B cell (primary cell): Measurements from ENCODE around the gene CYP4F2. TPM values are rescaled to one million over a fixed set of nuclear protein-coding genes. Genes with fewer than 3 reads are reported as not detected.

Source experiments
- ATAC-seq: fragments of 200-7000 bp; cut with Tn5 transposase; one replicate; pipeline ENCODE4 v1.10.0; 2021; ENCODE audit warnings: low read depth, mild to moderate bottlenecking, moderate number of reproducible peaks, moderate library complexity
- CTCF ChIA-PET: fragments of 350-600 bp; sonication (Branson Sonifier 250); formaldehyde crosslinking; loops from one replicate; lab custom pipeline; 2021; ENCODE audit warnings: antibody characterized with exemption, inconsistent platforms; lab: Charles Lee
- POLR2A ChIA-PET: fragments of 350-600 bp; sonication (Branson Sonifier 250); formaldehyde crosslinking; loops from one replicate; lab custom pipeline; 2021; ENCODE audit warnings: antibody characterized with exemption; lab: Charles Lee
- DNase-seq: peaks from one replicate; pipeline ENCODE4 v3.0.0; 2013
- H2AFZ ChIP-seq: 2 replicates; pipeline ENCODE4 v1.6.1; 2012; ENCODE audit warnings: mild to moderate bottlenecking, low read depth, low read length; ENCODE audit not compliant: insufficient read depth, poor library complexity, severe bottlenecking
- H3K27ac ChIP-seq, 2 donors: 1 replicate in 1 of 2; 2 replicates in 1 of 2; pipeline ENCODE4 v1.5.1; 2012 to 2013; ENCODE audit warnings: low read length in 2 of 2, mild to moderate bottlenecking in 2 of 2, moderate library complexity in 1 of 2
- H3K27me3 ChIP-seq, 4 experiments: fragments of 200-600 bp in 1 of 4; sonication (generic) in 1 of 4; replicated peaks in 1 of 4; 1 replicate in 2 of 4; 2 replicates in 2 of 4; pipeline versions ENCODE4 v1.6.1 to v1.7.0; 2013 to 2016; ENCODE audit warnings: low read length in 3 of 4, mild to moderate bottlenecking in 2 of 4, mixed read lengths in 1 of 4, moderate library complexity in 1 of 4; ENCODE audit not compliant: insufficient read depth in 4 of 4, control insufficient read depth in 3 of 4; ENCODE audit errors: control extremely low read depth in 1 of 4
- H3K36me3 ChIP-seq, 2 experiments: replicated peaks in 1 of 2; 1 replicate in 1 of 2; 2 replicates in 1 of 2; pipeline versions ENCODE4 v1.6.1 to v1.7.1; 2013; ENCODE audit warnings: low read length in 1 of 2; ENCODE audit not compliant: insufficient read depth in 2 of 2, control insufficient read depth in 1 of 2; ENCODE audit errors: control extremely low read depth in 1 of 2, extremely low read depth in 1 of 2
- H3K4me1 ChIP-seq, 2 donors: fragments of 200-600 bp in 1 of 2; sonication (generic) in 1 of 2; 1 replicate in 1 of 2; 2 replicates in 1 of 2; pipeline versions ENCODE4 v1.5.1 to v1.6.1; 2013 to 2017; ENCODE audit warnings: low read length in 2 of 2; ENCODE audit not compliant: control insufficient read depth in 2 of 2, insufficient read depth in 2 of 2
- H3K4me2 ChIP-seq: replicated peaks from 2 replicates; pipeline ENCODE3; 2012; ENCODE audit warnings: mild to moderate bottlenecking, low read depth, low read length; ENCODE audit not compliant: poor library complexity, severe bottlenecking
- H3K4me3 ChIP-seq, 5 experiments: fragments of 200-600 bp in 1 of 5; sonication (generic) in 1 of 5; 1 replicate in 3 of 5; 2 replicates in 2 of 5; pipeline versions ENCODE4 v1.5.1 to v1.7.0; 2011 to 2016; ENCODE audit warnings: low read length in 4 of 5, mild to moderate bottlenecking in 4 of 5, low read depth in 2 of 5, control low read depth in 1 of 5, moderate library complexity in 1 of 5; ENCODE audit not compliant: insufficient read depth in 1 of 5; ENCODE audit errors: control extremely low read depth in 1 of 5, extremely low read depth in 1 of 5
- H3K79me2 ChIP-seq: fragments of 200-600 bp; sonication (generic); one replicate; pipeline ENCODE4 v1.6.0; 2016; ENCODE audit warnings: low read length; ENCODE audit not compliant: control insufficient read depth, insufficient read depth
- H3K9ac ChIP-seq: fragments of 200-600 bp; sonication (generic); 2 replicates; pipeline ENCODE4 v1.6.1; 2017; ENCODE audit warnings: mild to moderate bottlenecking, low read length, moderate library complexity
- H3K9me3 ChIP-seq, 3 donors: one replicate each; pipeline versions ENCODE4 v1.6.1 to v1.7.1; 2013; ENCODE audit warnings: low read length in 2 of 3; ENCODE audit not compliant: control insufficient read depth in 2 of 3, insufficient read depth in 1 of 3; ENCODE audit errors: control extremely low read depth in 1 of 3
- H4K20me1 ChIP-seq: 2 replicates; pipeline ENCODE4 v1.6.0; 2012; ENCODE audit warnings: mild to moderate bottlenecking, low read length; ENCODE audit not compliant: insufficient read depth, control insufficient read depth, poor library complexity, severe bottlenecking
- H3K27ac Mint-ChIP-seq: one replicate; pipeline ENCODE4 v1.8.0; 2021; ENCODE audit warnings: mixed read lengths
- H3K27me3 Mint-ChIP-seq: one replicate; pipeline ENCODE4 v1.8.0; 2021; ENCODE audit warnings: mixed read lengths
- H3K4me1 Mint-ChIP-seq: one replicate; pipeline ENCODE4 v1.8.0; 2021; ENCODE audit warnings: mixed read lengths
- H3K4me3 Mint-ChIP-seq: one replicate; pipeline ENCODE4 v1.8.0; 2021; ENCODE audit warnings: mixed read lengths
- H3K9me3 Mint-ChIP-seq: one replicate; pipeline ENCODE4 v1.8.0; 2022; ENCODE audit warnings: mixed read lengths; ENCODE audit not compliant: insufficient read depth
- EZH2 ChIP-seq: IDR thresholded peaks from 2 replicates; pipeline ENCODE4 v1.6.1; 2012; ENCODE audit warnings: borderline replicate concordance, low read depth, mild to moderate bottlenecking, moderate library complexity, low read length; ENCODE audit not compliant: insufficient read depth, poor library complexity, severe bottlenecking
- WGBS: methylation state at CpG from one replicate; pipeline ENCODE4 v1.1.5; 2013; ENCODE audit warnings: missing lambda C conversion rate; ENCODE audit not compliant: insufficient coverage; 5-methylcytosine and 5-hydroxymethylcytosine counted together
- intact Hi-C: fragments of 100-400 bp; cut with micrococcal nuclease; formaldehyde crosslinking; loops from one replicate; pipeline ENCODE4 v1.10.0; 2022
- polyA plus RNA-seq: library from polyadenylated mRNA; depleted of rRNA; stranded (reverse); fragments of >200 nt; gene quantifications from 2 replicates; pipeline ENCODE4 v1.2.3, GENCODE V29; 2012
- total RNA-seq, 2 donors: library from RNA; stranded (reverse); fragments of 120-200 nt in 1 of 2; gene quantifications; 1 replicate in 1 of 2; 2 replicates in 1 of 2; pipeline versions ENCODE4 v1.2.3 to v1.2.4, GENCODE V29; 2013 to 2022
- TF ChIP-seq, protein P1 (sequence below): fragments of 200-600 bp; IDR thresholded peaks from one replicate; pipeline ENCODE4 v1.8.0; 2022; ENCODE audit warnings: antibody characterized with exemption, mild to moderate bottlenecking

The CYP4F2 gene
- total and polyA plus RNA-seq, 2 donors (not counting 1 experiment from before 2014, with no cell fraction given) = not detected

DNA sequence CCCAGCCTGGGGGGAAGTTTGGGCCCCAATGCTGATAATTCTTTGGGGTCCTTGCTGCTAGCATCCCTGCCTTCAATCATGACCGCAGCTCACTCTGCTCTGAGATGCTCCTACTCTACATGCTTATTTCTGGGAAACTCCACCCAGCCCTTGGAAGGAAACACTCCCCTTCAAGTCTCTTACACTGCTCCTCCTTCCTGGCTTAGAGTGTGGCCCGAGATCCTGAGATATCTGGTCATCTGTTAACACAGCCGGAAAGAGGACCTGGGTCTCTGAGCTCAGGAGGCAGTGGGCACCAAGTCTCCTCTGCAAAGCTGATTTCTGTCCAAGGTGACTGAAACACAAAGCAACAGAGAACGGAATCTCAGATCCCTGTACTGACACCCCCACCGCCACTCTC lies 33.0 kb downstream of the CYP4F2 start:
- Histone ChIP-seq H2AFZ (no peak overlapping the region), H3K79me2 (no peaks in the 10 kb centered on the region), H3K4me1 (no peaks in the 10 kb centered on the region), H3K9me3 (no peaks in the 10 kb centered on the region), H3K27ac (no peak overlapping the region), H3K4me2 (no peak overlapping the region), H3K27me3 (peaks cover 0 to 3% (median 0%) of the 10 kb centered on the region in 4 experiments), H3K4me3 (no peak overlapping the region), H3K9ac (no peak overlapping the region), H4K20me1 (no peaks in the 10 kb centered on the region), H3K36me3 (no peaks in the 10 kb centered on the region)
- no peak for ATAC-seq
- WGBS = 84% methylated on average over 5 of the region's 5 CpGs
- Mint-ChIP-seq H3K9me3 (no peaks in the 10 kb centered on the region), H3K27me3 (peaks cover 24% of the 10 kb centered on the region), H3K4me1 (no peaks in the 10 kb centered on the region), H3K4me3 (no peak overlapping the region), H3K27ac (no peak overlapping the region)
- intact Hi-C loops = no loop called here
- no peak for DNase-seq
- ChIA-PET POLR2A (no interaction called here), CTCF (no interaction called here)
- TF ChIP-seq EZH2 = no peak
- TF ChIP-seq, protein P1, sequence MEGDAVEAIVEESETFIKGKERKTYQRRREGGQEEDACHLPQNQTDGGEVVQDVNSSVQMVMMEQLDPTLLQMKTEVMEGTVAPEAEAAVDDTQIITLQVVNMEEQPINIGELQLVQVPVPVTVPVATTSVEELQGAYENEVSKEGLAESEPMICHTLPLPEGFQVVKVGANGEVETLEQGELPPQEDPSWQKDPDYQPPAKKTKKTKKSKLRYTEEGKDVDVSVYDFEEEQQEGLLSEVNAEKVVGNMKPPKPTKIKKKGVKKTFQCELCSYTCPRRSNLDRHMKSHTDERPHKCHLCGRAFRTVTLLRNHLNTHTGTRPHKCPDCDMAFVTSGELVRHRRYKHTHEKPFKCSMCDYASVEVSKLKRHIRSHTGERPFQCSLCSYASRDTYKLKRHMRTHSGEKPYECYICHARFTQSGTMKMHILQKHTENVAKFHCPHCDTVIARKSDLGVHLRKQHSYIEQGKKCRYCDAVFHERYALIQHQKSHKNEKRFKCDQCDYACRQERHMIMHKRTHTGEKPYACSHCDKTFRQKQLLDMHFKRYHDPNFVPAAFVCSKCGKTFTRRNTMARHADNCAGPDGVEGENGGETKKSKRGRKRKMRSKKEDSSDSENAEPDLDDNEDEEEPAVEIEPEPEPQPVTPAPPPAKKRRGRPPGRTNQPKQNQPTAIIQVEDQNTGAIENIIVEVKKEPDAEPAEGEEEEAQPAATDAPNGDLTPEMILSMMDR = no peak

DNA sequence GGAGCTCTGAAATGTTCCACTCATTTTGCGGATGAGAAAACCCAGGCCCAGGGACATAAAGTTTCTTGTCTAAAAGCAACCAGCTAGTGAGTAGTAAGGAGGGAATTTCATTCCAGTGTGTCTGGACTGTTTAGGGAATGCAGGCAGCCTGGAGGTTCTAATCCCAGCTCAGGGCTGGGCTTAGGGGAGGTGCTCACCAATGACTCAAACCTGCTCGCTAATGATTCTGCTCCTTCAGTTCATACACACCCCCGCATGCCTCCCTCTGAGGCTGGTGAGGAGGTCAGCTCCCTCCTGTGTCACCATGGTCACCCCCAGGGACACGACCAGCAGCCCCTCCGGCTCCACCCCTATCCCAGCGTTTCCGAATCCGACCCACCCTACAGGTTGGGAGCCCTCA lies 34.6 kb downstream of the CYP4F2 start:
- Mint-ChIP-seq H3K27ac (no peak overlapping the region), H3K4me1 (no peaks in the 10 kb centered on the region), H3K4me3 (no peak overlapping the region), H3K27me3 (peaks cover 20% of the 10 kb centered on the region), H3K9me3 (no peaks in the 10 kb centered on the region)
- no peaks in the 10 kb centered on the region for H3K4me1 ChIP-seq
- ChIA-PET CTCF (no interaction called here), POLR2A (no interaction called here)
- 93% methylated on average over 7 of the region's 8 CpGs for WGBS
- intact Hi-C loops = no loop called here
- H3K27me3 ChIP-seq = peaks cover 0 to 3% (median 0%) of the 10 kb centered on the region in 4 experiments
- no peaks in the 10 kb centered on the region for H3K9me3 ChIP-seq
- H2AFZ ChIP-seq = no peak overlapping the region
- H3K9ac ChIP-seq = no peak overlapping the region
- H3K4me2 ChIP-seq = no peak overlapping the region
- no peak overlapping the region for H3K4me3 ChIP-seq
- DNase-seq (no peak), ATAC-seq (no peak)
- no peak overlapping the region for H3K27ac ChIP-seq
- no peaks in the 10 kb centered on the region for H4K20me1 ChIP-seq
- no peak for TF ChIP-seq EZH2
- TF ChIP-seq, protein P1 = no peak
- no peaks in the 10 kb centered on the region for H3K79me2 ChIP-seq
- no peaks in the 10 kb centered on the region for H3K36me3 ChIP-seq
